ENCODE results near the gene MYOZ3.

Gene MYOZ3

DNA sequence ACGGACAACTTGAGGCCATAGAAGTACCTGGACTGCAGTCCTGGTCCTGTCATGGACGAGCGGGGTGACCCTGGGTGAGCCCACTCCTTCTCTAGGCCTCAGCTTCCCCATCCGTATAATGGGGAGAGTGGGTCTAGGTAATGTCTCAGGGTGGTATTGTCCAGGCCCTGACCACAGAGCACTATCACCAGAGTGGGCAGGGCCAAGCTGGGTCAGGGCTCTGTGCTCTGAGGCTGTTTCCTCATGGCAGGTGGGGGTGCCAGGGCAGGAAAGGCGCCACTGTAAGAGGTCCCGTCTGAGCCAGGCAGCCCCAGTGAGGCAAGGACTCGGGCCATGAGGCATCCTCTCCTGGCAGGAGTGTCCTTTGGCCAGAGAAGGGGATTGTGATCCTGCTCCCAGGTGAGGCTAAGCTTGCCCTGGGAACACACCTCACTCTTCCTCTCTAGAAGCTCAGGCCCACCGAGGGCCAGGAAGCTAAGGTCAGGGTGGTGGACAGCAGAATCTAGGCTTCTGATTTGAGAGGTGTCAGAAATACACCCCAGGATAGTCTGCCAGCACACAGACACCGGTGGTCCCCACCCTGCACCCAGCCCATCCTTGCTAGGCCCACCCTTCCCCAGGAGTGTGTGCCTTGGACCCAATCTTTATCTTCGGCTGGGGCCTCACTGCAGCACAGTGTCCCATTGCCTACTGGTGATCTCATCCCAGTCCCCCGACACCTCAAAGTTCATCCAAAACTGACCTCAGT lies 1.5 kb upstream of the MYOZ3 start:
- DNase-seq (ENCODE audit: low read depth in 2 of 2): no peak

DNA sequence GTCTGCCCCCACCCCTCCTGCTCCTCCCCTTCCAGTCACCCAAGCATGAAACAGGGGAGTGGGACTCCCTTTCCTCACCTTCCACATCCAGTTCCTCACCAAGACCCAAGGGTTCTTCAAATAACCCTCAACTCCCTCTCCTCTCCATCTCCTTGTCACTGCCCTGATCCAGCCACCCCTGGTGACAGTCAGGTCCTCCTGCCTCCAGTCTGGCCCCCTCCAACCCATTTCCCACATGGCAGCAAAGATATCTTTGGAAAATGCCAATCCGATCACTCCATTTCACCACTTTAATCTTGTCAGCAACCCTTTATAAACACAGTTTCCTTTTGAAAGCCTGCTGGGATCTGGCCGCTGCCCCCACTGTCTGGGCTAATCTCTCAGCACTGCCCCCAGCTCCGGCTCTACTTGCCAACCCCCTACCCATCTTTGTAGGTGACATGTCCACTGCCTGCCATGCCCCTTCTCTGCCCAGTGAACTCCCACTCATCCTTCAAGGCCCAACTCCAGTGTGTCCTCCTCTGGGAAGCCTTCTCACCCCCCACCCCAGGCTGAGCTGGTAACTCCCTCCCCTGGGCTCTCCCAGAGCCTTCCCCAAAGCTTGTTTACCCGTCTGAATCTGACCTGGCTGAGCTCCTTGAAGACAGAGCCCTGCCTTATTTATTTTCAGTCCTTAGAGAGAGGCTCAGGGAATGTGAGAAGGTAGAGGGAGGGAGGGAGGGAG lies 781 bp upstream of the MYOZ3 start:
- DNase-seq (ENCODE audit: low read depth in 2 of 2): no peak

GRCh38 chr5:150661821-150662596 lies 958 bp downstream of the MYOZ3 start:
- DNase-seq (ENCODE audit: low read depth in 2 of 2): no peak

GRCh38 chr5:150662731-150663516 lies 1.9 kb downstream of the MYOZ3 start:
- DNase-seq (ENCODE audit: low read depth in 2 of 2): no peak

GRCh38 chr5:150663936-150664335 lies 2.9 kb downstream of the MYOZ3 start:
- DNase-seq (ENCODE audit: low read depth in 2 of 2): no peak

DNA sequence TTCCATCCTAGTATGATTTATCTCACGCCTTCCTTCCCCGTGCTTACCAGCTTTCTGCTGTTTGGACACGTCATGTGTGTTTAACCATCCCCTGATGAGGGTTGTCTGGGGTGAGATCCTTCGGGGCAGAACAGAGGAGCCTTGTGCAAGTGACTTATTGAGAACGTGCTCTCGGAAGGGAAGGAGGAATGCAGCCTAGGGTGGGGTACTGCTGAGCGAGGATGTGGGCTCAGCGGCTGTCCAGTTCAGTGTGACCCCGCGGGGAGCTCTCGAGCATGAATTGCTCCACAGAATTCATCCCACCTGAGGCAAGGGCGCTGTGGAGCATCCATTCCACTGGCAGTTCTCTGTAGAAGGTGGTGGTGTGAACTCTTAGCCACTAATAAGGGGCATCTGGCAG lies 4.0 kb downstream of the MYOZ3 start:
- no peak for DNase-seq (ENCODE audit: low read depth in 2 of 2)

DNA sequence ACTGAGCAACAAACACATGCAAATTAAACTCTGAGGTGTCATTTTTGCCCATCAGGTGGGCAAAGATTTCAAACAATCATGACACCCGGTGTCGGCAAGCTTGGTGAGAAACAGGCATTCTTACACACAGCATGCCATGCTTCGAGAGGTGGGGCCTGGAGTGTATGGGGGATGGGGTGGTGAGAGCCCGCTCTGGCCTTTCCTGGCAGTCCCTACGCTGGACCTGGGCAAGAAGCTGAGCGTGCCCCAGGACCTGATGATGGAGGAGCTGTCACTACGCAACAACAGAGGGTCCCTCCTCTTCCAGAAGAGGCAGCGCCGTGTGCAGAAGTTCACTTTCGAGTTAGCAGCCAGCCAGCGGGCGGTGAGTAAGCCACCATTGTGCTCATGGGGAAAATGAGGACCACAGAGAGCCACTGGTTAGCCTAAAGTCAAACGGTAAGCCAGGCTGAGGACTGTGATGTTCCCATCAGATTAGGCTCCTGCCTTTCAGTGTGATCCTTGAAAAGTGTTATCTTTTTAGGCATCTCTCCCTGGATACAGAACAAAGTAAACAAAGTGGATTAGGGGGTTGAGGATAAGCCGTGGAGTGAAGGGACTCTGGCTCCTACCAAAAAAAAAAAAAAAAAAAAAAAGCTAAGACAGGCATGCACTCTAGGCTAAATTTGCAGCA lies 9.4 kb downstream of the MYOZ3 start:
- DNase-seq (ENCODE audit: low read depth in 2 of 2): no peak

DNA sequence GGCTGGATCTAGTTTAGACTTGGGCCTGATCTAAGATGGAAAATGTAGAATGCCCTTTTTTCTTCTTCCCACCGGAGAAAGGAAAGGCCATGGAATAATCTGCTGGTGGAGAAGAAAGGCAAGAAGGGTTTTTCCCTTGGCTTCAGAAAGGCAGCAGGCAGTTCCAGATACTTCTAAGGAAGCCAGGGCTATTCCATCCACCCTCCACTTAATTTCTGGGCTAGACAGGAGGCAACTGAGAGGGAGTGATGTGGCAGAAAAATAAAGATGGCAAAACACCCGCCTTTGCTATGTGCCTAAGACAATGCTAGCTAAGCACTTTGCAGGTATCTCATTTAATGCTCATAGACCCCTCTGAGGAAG lies 9.9 kb downstream of the MYOZ3 start:
- no peak for DNase-seq (ENCODE audit: low read depth in 2 of 2)

DNA sequence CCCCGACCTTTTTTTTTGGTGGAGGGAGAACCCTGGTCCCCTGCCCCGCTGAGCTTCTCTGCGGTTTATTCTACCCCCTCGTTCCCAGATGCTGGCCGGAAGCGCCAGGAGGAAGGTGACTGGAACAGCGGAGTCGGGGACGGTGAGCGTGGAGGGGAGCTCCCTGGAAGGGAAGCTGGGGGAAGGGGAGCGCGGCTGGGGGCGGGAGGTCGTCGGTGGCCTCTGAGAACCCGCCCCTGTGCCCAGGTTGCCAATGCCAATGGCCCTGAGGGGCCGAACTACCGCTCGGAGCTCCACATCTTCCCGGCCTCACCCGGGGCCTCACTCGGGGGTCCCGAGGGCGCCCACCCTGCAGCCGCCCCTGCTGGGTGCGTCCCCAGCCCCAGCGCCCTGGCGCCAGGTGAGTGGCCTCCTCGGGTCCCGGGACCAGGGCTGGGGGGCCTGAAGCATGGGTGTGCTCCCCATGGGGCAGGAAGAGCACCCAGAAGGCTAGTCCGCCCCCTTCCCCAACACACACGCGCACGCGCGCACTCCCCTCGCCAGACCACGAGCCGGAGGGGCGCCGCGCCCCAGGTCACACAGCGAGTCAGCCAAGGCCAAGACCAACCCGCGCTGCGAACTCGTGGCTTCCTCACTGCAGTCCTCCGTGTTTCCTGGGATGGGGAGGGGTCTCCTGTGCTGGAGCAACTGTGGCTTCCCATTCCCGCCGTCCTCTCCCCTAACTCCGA lies 10.6 kb downstream of the MYOZ3 start:
- no peak for DNase-seq (ENCODE audit: low read depth in 2 of 2)

- no peak for DNase-seq (ENCODE audit: low read depth in 2 of 2)
These were observed 11.3 kb downstream of the MYOZ3 start for GRCh38 chr5:150672237-150672883.

- no peak for DNase-seq (ENCODE audit: low read depth in 2 of 2)
These were observed 11.8 kb downstream of the MYOZ3 start for GRCh38 chr5:150672884-150673275.

GRCh38 chr5:150674341-150674821 lies 13.3 kb downstream of the MYOZ3 start:
- no peak for DNase-seq (ENCODE audit: low read depth in 2 of 2)

DNA sequence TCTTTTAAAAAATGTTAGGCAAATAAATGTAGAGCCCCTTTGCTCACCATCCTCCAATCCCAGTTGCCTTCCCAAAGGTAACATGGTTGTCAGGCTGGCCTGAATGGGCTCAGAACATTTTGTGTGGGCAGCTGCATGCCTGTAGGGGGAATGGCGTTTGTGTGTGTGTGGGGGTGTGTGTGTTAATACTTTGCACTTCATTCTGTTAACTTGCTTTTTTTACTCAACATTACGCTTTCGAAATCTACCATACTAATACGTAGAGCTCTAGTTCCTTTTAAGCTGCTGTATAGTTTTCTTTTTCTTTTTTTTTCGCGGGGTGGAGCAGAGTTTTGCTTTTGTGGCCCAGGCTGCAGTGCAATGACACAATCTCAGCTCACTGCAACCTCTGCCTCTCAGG lies 14.0 kb downstream of the MYOZ3 start:
- no peak for DNase-seq (ENCODE audit: low read depth in 2 of 2)

- no peak for DNase-seq (ENCODE audit: low read depth in 2 of 2)
These were observed 15.5 kb downstream of the MYOZ3 start for GRCh38 chr5:150676578-150676977.

GRCh38 chr5:150689120-150689519 lies 28.1 kb downstream of the MYOZ3 start:
- DNase-seq (ENCODE audit: low read depth in 2 of 2): no peak

DNA sequence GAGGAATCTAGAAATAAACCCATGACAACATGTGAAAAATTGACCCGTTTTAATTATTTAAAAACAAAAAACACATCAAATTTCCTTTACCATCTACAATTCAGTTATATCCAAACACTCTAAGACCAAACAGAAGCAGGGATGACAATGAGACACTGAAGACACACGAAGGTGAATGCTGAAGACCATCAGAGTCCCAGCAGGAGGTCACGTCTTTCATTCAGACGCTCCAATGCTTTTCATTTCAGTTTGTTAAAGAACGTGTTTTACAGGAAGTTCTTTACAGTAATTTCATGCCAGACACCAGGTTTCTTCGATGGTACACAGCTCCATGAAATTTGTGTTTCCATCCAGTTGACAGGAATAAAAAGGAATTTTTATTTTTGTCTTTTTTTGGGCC lies 29.7 kb downstream of the MYOZ3 start:
- DNase-seq (ENCODE audit: low read depth in 2 of 2): no peak

- DNase-seq (ENCODE audit: low read depth in 2 of 2): no peak
These were observed 31.2 kb downstream of the MYOZ3 start for GRCh38 chr5:150692276-150692675.

GRCh38 chr5:150694612-150695011 lies 33.6 kb downstream of the MYOZ3 start:
- no peak for DNase-seq (ENCODE audit: low read depth in 2 of 2)

DNA sequence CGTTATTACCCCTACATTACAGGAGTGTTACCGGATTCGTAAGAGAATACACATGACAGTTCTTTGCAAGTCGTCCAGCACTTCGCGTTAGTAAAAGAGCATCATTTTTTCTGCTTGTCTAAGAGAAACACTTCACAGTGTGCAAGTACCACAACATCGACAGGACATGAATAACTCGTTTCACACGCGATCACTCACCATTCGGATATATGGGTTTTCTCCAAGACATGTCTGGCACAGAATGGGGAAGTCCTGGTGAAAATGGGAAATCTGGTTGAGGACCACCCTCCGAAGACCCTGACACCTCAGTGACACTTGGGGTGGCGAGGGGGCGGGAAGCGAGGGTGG lies 39.2 kb downstream of the MYOZ3 start:
- DNase-seq (ENCODE audit: low read depth in 2 of 2): no peak

Measured in activated CD4-positive, alpha-beta T cell treated with anti-CD3 and anti-CD28 coated beads for 24 hours (primary cell).